Endothelial cell of umbilical vein (primary cell): ENCODE measurements around the gene GMEB2. TPM values are rescaled to one million over a fixed set of nuclear protein-coding genes. Genes with fewer than 3 reads are reported as not detected.

Source experiments
- BruUV-seq: library from RNA; stranded (reverse); fragments of 400-500 nt; replicated peaks from 2 replicates; lab custom pipeline; 2021; lab: Mats Ljungman, UMichigan
- CTCF ChIA-PET: fragments of 300-600, 350-600 bp; sonication (Branson Sonifier 250); formaldehyde crosslinking; loops from one replicate; lab custom pipeline; 2021; ENCODE audit warnings: antibody characterized with exemption, inconsistent platforms; lab: Charles Lee
- POLR2A ChIA-PET: fragments of 300-600, 350-600 bp; sonication (Branson Sonifier 250); formaldehyde crosslinking; loops from one replicate; lab custom pipeline; 2021; ENCODE audit warnings: antibody characterized with exemption, inconsistent platforms; lab: Charles Lee
- DNase-seq: peaks from one replicate; pipeline ENCODE4 v3.0.0-alpha.2; 2011; ENCODE audit warnings: low read depth, low spot score
- FAIRE-seq: peaks from 2 replicates; lab custom pipeline; 2011; peaks lifted over from hg19 to GRCh38; lab: Jason Lieb, UNC
- H2AFZ ChIP-seq: 2 replicates; pipeline ENCODE4 v1.6.0; 2012; ENCODE audit warnings: low read depth, low read length, control low read depth, inconsistent platforms
- H3K27ac ChIP-seq: 2 replicates; pipeline ENCODE4 v1.5.1; 2011; ENCODE audit warnings: low read depth, mild to moderate bottlenecking, control low read depth, low read length, moderate library complexity; ENCODE audit not compliant: insufficient read depth
- H3K27me3 ChIP-seq, 2 experiments: 2 replicates each; pipeline versions ENCODE4 v1.6.0 to v1.6.1; 2011; ENCODE audit warnings: low read length in 2 of 2, mixed read lengths in 1 of 2; ENCODE audit not compliant: control insufficient read depth in 2 of 2, insufficient read depth in 2 of 2
- H3K36me3 ChIP-seq, 2 experiments: 2 replicates in 1 of 2; 3 replicates in 1 of 2; pipeline ENCODE4 v1.5.1; 2011; ENCODE audit warnings: low read length in 2 of 2, mild to moderate bottlenecking in 1 of 2, moderate library complexity in 1 of 2; ENCODE audit not compliant: control insufficient read depth in 2 of 2, insufficient read depth in 2 of 2; ENCODE audit errors: extremely low read depth in 1 of 2
- H3K4me1 ChIP-seq: 3 replicates; pipeline ENCODE4 v1.5.1; 2011; ENCODE audit warnings: mild to moderate bottlenecking, low read length; ENCODE audit not compliant: control insufficient read depth, insufficient read depth; ENCODE audit errors: extremely low read depth
- H3K4me2 ChIP-seq: 2 replicates; pipeline ENCODE4 v1.6.1; 2011; ENCODE audit warnings: low read length, control low read depth, mixed read lengths; ENCODE audit not compliant: insufficient read depth
- H3K4me3 ChIP-seq, 3 experiments: fragments of 200-600 bp in 1 of 3; sonication (generic), shearing (Covaris generic) in 1 of 3; replicated peaks in 1 of 3; 2 replicates each; pipeline ENCODE4 v1.5.1; 2011 to 2016; ENCODE audit warnings: control low read depth in 3 of 3, low read length in 3 of 3, mild to moderate bottlenecking in 2 of 3, inconsistent platforms in 1 of 3, low read depth in 1 of 3, moderate library complexity in 1 of 3; ENCODE audit not compliant: insufficient read depth in 1 of 3
- H3K79me2 ChIP-seq: 2 replicates; pipeline ENCODE4 v1.6.0; 2012; ENCODE audit warnings: low read length, inconsistent platforms; ENCODE audit not compliant: control insufficient read depth, insufficient read depth
- H3K9ac ChIP-seq: replicated peaks from 2 replicates; pipeline ENCODE3; 2011; ENCODE audit warnings: low read length, control low read depth; ENCODE audit not compliant: insufficient read depth; ENCODE audit errors: extremely low read depth
- H3K9me1 ChIP-seq: replicated peaks from 3 replicates; pipeline ENCODE4 v1.6.0; 2011; ENCODE audit warnings: mild to moderate bottlenecking, low read length; ENCODE audit not compliant: control insufficient read depth, insufficient read depth; ENCODE audit errors: extremely low read depth
- H3K9me3 ChIP-seq: replicated peaks from 2 replicates; pipeline ENCODE4 v1.5.1; 2012; ENCODE audit warnings: low read length, inconsistent platforms; ENCODE audit not compliant: control insufficient read depth, insufficient read depth
- H4K20me1 ChIP-seq: replicated peaks from 2 replicates; pipeline ENCODE3; 2011; ENCODE audit warnings: mild to moderate bottlenecking, low read length; ENCODE audit not compliant: control insufficient read depth, insufficient read depth; ENCODE audit errors: extremely low read depth
- EZH2 ChIP-seq: IDR thresholded peaks from 2 replicates; pipeline ENCODE4 v1.6.1; 2012; ENCODE audit warnings: borderline replicate concordance, low read depth, mild to moderate bottlenecking, moderate library complexity, low read length, inconsistent platforms; ENCODE audit not compliant: severe bottlenecking
- FOS ChIP-seq: IDR thresholded peaks from 2 replicates; pipeline ENCODE4 v1.6.1; 2011; ENCODE audit warnings: mild to moderate bottlenecking, low read length, moderate library complexity, borderline replicate concordance; ENCODE audit not compliant: insufficient read depth
- GATA2 ChIP-seq: IDR thresholded peaks from 2 replicates; pipeline ENCODE4 v1.7.0; 2011; ENCODE audit warnings: low read depth, mild to moderate bottlenecking, moderate library complexity, mixed read lengths, low read length; ENCODE audit not compliant: insufficient read length, insufficient read depth
- JUN ChIP-seq: IDR thresholded peaks from 2 replicates; pipeline ENCODE4 v1.6.1; 2011; ENCODE audit warnings: borderline replicate concordance, low read depth; ENCODE audit not compliant: insufficient read length, insufficient read depth
- MYC ChIP-seq: IDR thresholded peaks from one replicate; pipeline ENCODE4 v1.6.1; 2011; ENCODE audit warnings: mild to moderate bottlenecking, low read depth, low read length
- POLR2A ChIP-seq: IDR thresholded peaks from 2 replicates; pipeline ENCODE4 v1.6.1; 2012; ENCODE audit warnings: low read depth, mild to moderate bottlenecking, control low read depth, low read length
- POLR2AphosphoS5 ChIP-seq: IDR thresholded peaks from 2 replicates; pipeline ENCODE4 v1.6.1; 2012; ENCODE audit warnings: low read depth, mild to moderate bottlenecking, control low read depth, low read length, moderate library complexity; ENCODE audit not compliant: insufficient read depth
- dilution Hi-C: fragments of 300-500 bp; cut with MboI; formaldehyde crosslinking; loops from one replicate; pipeline ENCODE4 v1.15.0; 2019; ENCODE audit warnings: low sequenced_read_pairs; ENCODE audit not compliant: extremely low pct_ligation_motif_present
- intact Hi-C: fragments of 100-400 bp; cut with micrococcal nuclease; formaldehyde crosslinking; loops from one replicate; pipeline ENCODE4 v1.10.0; 2022
- polyA plus RNA-seq, 4 experiments: library from polyadenylated mRNA; depleted of rRNA in 3 of 4; stranded (reverse) in 3 of 4; unstranded in 1 of 4; fragments of >200 nt; gene quantifications; 2 replicates each; pipeline versions ENCODE4 v1.2.1 to v1.2.3, GENCODE V29; 2011 to 2012; ENCODE audit warnings: missing spikeins in 1 of 4
- total RNA-seq: library from RNA; stranded (reverse); gene quantifications from 2 replicates; pipeline ENCODE4 v1.2.3, GENCODE V29; 2021
- TF ChIP-seq, protein P1 (sequence below), 2 donors: IDR thresholded peaks; 1 replicate in 1 of 2; 2 replicates in 1 of 2; pipeline ENCODE4 v1.5.1; 2011; ENCODE audit warnings: low read length in 2 of 2, mild to moderate bottlenecking in 2 of 2, moderate library complexity in 2 of 2, control low read depth in 1 of 2, inconsistent platforms in 1 of 2, low read depth in 1 of 2; ENCODE audit not compliant: insufficient read depth in 1 of 2; ENCODE audit errors: extremely low read depth in 1 of 2
- TF ChIP-seq, protein P2 (sequence below): IDR thresholded peaks from 2 replicates; pipeline ENCODE4 v1.6.1; 2011; ENCODE audit not compliant: insufficient read depth, insufficient read length

The GMEB2 gene
- total and polyA plus RNA-seq, 2 donors (not counting 3 experiments of a cell fraction or from before 2014, with no cell fraction given), result 12.7 to 14.1 TPM

DNA sequence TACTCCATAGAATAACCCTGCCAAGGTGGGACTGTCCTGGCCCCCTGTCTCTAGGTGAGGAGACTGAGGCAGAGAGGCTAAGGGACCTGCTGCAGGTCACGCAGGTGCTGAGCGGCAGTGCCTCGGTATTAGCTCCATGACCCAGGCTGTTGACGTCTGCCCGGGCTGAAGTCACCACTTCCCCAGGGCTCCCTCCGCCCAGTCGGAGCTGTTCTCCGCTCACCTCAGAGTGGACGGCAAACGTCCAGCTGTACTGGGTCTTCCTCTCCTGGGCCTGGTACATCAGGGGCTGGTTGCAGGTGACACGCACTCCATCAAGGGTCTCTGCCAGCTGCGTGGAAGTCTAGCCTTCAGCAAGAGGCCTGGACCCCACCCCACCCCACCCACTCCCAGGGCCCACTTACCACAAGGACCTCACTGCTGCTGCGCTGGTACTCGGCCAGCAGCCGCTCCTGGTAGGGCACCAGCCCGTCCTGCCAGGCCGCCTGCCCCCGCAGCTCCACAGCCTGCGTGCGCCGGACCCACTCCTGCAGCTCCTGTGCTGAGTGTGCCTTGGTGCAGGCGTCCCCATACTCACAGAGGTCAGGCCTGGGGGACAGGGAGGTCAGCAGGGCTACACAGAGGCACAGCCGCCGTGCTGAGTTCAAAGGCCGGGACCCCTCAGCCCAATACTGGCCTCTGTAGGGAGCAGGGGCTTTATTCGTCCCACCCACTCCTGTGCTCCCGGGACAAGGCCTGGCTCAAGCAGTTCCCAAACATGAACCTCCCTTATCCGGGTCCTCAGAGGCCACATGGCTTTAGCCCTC lies 56.4 kb downstream of the GMEB2 start:
- DNase-seq, result no peak
- Histone ChIP-seq H3K27me3 (no peaks in the 10 kb centered on the region), H3K9me1 (no peaks in the 10 kb centered on the region), H3K4me3 (no peak overlapping the region), H3K9ac (no peak overlapping the region), H3K27ac (no peak overlapping the region), H3K79me2 (peaks cover 5% of the 10 kb centered on the region), H2AFZ (no peak overlapping the region), H3K36me3 (no peaks in the 10 kb centered on the region), H4K20me1 (no peaks in the 10 kb centered on the region), H3K4me2 (no peak overlapping the region), H3K9me3 (no peaks in the 10 kb centered on the region), H3K4me1 (peaks cover 10% of the 10 kb centered on the region)
- dilution Hi-C loops (no loop called here), intact Hi-C loops (loop anchor here (5.0 kb wide), 1 partner anchor 57 kb away; the partner anchor contains the start of gene GMEB2)
- no TSS peak for BruUV-seq
- TF ChIP-seq, protein P1, sequence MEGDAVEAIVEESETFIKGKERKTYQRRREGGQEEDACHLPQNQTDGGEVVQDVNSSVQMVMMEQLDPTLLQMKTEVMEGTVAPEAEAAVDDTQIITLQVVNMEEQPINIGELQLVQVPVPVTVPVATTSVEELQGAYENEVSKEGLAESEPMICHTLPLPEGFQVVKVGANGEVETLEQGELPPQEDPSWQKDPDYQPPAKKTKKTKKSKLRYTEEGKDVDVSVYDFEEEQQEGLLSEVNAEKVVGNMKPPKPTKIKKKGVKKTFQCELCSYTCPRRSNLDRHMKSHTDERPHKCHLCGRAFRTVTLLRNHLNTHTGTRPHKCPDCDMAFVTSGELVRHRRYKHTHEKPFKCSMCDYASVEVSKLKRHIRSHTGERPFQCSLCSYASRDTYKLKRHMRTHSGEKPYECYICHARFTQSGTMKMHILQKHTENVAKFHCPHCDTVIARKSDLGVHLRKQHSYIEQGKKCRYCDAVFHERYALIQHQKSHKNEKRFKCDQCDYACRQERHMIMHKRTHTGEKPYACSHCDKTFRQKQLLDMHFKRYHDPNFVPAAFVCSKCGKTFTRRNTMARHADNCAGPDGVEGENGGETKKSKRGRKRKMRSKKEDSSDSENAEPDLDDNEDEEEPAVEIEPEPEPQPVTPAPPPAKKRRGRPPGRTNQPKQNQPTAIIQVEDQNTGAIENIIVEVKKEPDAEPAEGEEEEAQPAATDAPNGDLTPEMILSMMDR (IDR thresholded peaks at IDR 0.05; ENCODE audit: extremely low read depth in 1 of 2, insufficient read depth in 1 of 2, low read depth in 1 of 2, low read length in 2 of 2), result no peak
- TF ChIP-seq MYC, result no peak
- no peak for TF ChIP-seq POLR2AphosphoS5
- no peak for TF ChIP-seq POLR2A
- TF ChIP-seq JUN, result no peak
- TF ChIP-seq EZH2, result no peak
- TF ChIP-seq FOS, result no peak
- TF ChIP-seq GATA2, result no peak
- TF ChIP-seq, protein P2, sequence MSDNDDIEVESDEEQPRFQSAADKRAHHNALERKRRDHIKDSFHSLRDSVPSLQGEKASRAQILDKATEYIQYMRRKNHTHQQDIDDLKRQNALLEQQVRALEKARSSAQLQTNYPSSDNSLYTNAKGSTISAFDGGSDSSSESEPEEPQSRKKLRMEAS, result no peak
- FAIRE-seq, result no peak
- POLR2A ChIA-PET, result no interaction called here
- CTCF ChIA-PET, result interaction anchor here (0.8 kb wide), 1 partner anchor 74 kb away, joined by 3 read pairs; no protein-coding TSS in a partner anchor
